Measurements from ENCODE around the gene PCDHGA7. TPM values are rescaled to one million over a fixed set of nuclear protein-coding genes. Genes with fewer than 3 reads are reported as not detected.

PCDHGA7 gene
- total RNA-seq, 1 donor from 2014 or later, result 6.3 TPM

DNA sequence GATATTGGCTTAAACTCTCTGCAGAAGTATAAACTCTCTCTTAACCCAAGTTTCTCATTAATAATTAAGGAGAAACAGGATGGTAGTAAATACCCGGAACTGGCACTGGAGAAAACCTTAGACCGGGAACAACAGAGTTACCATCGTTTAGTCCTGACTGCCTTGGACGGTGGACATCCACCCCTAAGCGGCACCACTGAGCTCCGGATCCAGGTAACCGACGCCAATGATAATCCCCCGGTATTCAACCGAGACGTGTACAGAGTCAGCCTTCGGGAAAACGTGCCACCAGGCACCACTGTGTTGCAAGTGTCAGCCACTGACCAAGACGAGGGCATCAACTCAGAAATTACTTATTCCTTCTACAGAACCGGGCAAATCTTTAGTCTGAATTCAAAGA, 16.1 kb downstream of the PCDHGA7 start:
- Mint-ChIP-seq H3K36me3 (ENCODE audit: low read depth, unreplicated experiment) (peaks cover 48% of the 10 kb centered on the region), H3K27me3 (ENCODE audit: unreplicated experiment) (peaks cover 2% of the 10 kb centered on the region), H3K27ac (ENCODE audit: unreplicated experiment) (no peak overlapping the region), H3K4me3 (ENCODE audit: unreplicated experiment) (peak overlapping the region; percentile 77), H3K4me1 (ENCODE audit: unreplicated experiment) (peaks cover 2% of the 10 kb centered on the region), H3K9me3 (ENCODE audit: unreplicated experiment) (peaks cover 34% of the 10 kb centered on the region)
- TF ChIP-seq, protein P1, sequence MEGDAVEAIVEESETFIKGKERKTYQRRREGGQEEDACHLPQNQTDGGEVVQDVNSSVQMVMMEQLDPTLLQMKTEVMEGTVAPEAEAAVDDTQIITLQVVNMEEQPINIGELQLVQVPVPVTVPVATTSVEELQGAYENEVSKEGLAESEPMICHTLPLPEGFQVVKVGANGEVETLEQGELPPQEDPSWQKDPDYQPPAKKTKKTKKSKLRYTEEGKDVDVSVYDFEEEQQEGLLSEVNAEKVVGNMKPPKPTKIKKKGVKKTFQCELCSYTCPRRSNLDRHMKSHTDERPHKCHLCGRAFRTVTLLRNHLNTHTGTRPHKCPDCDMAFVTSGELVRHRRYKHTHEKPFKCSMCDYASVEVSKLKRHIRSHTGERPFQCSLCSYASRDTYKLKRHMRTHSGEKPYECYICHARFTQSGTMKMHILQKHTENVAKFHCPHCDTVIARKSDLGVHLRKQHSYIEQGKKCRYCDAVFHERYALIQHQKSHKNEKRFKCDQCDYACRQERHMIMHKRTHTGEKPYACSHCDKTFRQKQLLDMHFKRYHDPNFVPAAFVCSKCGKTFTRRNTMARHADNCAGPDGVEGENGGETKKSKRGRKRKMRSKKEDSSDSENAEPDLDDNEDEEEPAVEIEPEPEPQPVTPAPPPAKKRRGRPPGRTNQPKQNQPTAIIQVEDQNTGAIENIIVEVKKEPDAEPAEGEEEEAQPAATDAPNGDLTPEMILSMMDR (IDR thresholded peaks at IDR 0.05; ENCODE audit: unreplicated experiment), result no peak
- no peak for DNase-seq (ENCODE audit: low spot score)

- TF ChIP-seq, protein P1 (IDR thresholded peaks at IDR 0.05; ENCODE audit: unreplicated experiment), result no peak
- Mint-ChIP-seq H3K27me3 (ENCODE audit: unreplicated experiment) (peaks cover 2% of the 10 kb centered on the region), H3K4me1 (ENCODE audit: unreplicated experiment) (peaks cover 2% of the 10 kb centered on the region), H3K9me3 (ENCODE audit: unreplicated experiment) (peaks cover 30% of the 10 kb centered on the region), H3K4me3 (ENCODE audit: unreplicated experiment) (peak overlapping the region; percentile 88), H3K27ac (ENCODE audit: unreplicated experiment) (no peak overlapping the region), H3K36me3 (ENCODE audit: low read depth, unreplicated experiment) (peaks cover 48% of the 10 kb centered on the region)
- DNase-seq (ENCODE audit: low spot score), result no peak
These were observed 17.2 kb downstream of the PCDHGA7 start for GRCh38 chr5:141399555-141400258.

- Mint-ChIP-seq H3K4me1 (ENCODE audit: unreplicated experiment) (peaks cover 7% of the 10 kb centered on the region), H3K27ac (ENCODE audit: unreplicated experiment) (no peak within 1 kb of the TSS), H3K9me3 (ENCODE audit: unreplicated experiment) (peaks cover 19% of the 10 kb centered on the region), H3K27me3 (ENCODE audit: unreplicated experiment) (peaks cover 2% of the 10 kb centered on the region), H3K4me3 (ENCODE audit: unreplicated experiment) (peak within 1 kb of the TSS; percentile 26), H3K36me3 (ENCODE audit: low read depth, unreplicated experiment) (peaks cover 40% of the 10 kb centered on the region)
- DNase-seq (ENCODE audit: low spot score), result no peak
- TF ChIP-seq, protein P1 (IDR thresholded peaks at IDR 0.05; ENCODE audit: unreplicated experiment), result no peak
These were observed 20.2 kb downstream of the PCDHGA7 start, which contains the start of gene PCDHGA9 for GRCh38 chr5:141402553-141403243. Gene PCDHGA9, plus strand, starts transcription at chr5:141402778. Its CDS starts 175 bp downstream, at chr5:141402953.

GRCh38 chr5:141403387-141403786, 20.8 kb downstream of the PCDHGA7 start:
- peaks cover 19% of the 10 kb centered on the region for H3K9me3 Mint-ChIP-seq (ENCODE audit: unreplicated experiment)

More at GRCh38 chr5:141403387-141403786, 20.8 kb downstream of the PCDHGA7 start:
- no peak for DNase-seq (ENCODE audit: low spot score)
- no peak overlapping the region for H3K27ac Mint-ChIP-seq (ENCODE audit: unreplicated experiment)
- peaks cover 44% of the 10 kb centered on the region for H3K36me3 Mint-ChIP-seq (ENCODE audit: low read depth, unreplicated experiment)
- peak overlapping the region; percentile 26 for H3K4me3 Mint-ChIP-seq (ENCODE audit: unreplicated experiment)
- H3K4me1 Mint-ChIP-seq (ENCODE audit: unreplicated experiment), result peaks cover 8% of the 10 kb centered on the region
- peaks cover 2% of the 10 kb centered on the region for H3K27me3 Mint-ChIP-seq (ENCODE audit: unreplicated experiment)
- TF ChIP-seq, protein P1 (IDR thresholded peaks at IDR 0.05; ENCODE audit: unreplicated experiment), result no peak

Measured in endothelial cell (in vitro differentiated cells).